OCI-LY1 (cell line): ENCODE results near the gene ZNF775.

Experiments used
- EZH2 ChIP-seq: fragments of 200-600 bp; sonication (generic), shearing (Covaris generic); IDR thresholded peaks from 2 replicates; pipeline ENCODE4 v1.8.0; 2017; ENCODE audit warnings: borderline replicate concordance, mixed run types, mild to moderate bottlenecking, antibody characterized with exemption, low read length, moderate library complexity, mixed read lengths
- TF ChIP-seq, protein P1 (sequence below): fragments of 200-600 bp; sonication (generic), shearing (Covaris generic); IDR thresholded peaks from 2 replicates; pipeline ENCODE4 v1.5.1; 2017; ENCODE audit warnings: mild to moderate bottlenecking, antibody characterized with exemption, low read length, moderate library complexity, mixed read lengths

DNA sequence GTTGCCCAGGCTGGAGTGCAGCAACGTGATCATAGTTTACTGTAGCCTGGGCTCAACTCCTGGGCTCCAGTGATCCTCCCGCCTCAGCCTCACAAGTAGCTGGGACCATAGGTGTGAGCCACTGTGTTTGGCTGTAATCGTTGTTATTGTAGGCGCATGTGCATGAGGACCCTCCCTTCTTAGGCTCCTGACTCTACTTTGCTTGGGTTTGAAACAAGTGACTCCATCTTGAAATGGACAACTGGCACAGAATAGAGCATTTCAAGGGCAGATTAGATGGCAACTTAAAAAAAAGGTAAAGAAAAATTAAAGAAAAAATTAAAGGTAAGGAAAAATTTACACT is 55.9 kb downstream of the ZNF775 start:
- TF ChIP-seq, protein P1, sequence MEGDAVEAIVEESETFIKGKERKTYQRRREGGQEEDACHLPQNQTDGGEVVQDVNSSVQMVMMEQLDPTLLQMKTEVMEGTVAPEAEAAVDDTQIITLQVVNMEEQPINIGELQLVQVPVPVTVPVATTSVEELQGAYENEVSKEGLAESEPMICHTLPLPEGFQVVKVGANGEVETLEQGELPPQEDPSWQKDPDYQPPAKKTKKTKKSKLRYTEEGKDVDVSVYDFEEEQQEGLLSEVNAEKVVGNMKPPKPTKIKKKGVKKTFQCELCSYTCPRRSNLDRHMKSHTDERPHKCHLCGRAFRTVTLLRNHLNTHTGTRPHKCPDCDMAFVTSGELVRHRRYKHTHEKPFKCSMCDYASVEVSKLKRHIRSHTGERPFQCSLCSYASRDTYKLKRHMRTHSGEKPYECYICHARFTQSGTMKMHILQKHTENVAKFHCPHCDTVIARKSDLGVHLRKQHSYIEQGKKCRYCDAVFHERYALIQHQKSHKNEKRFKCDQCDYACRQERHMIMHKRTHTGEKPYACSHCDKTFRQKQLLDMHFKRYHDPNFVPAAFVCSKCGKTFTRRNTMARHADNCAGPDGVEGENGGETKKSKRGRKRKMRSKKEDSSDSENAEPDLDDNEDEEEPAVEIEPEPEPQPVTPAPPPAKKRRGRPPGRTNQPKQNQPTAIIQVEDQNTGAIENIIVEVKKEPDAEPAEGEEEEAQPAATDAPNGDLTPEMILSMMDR: no peak
- no peak for TF ChIP-seq EZH2
